NCI-H187 treated with DMSO at 0.1 percent for 48 hours (cell line): ENCODE results near the gene INPP4A.

ENCODE experiments used
- DNase-seq: peaks from one replicate; lab custom pipeline; 2025; lab: John Stamatoyannopoulos, UW

Gene INPP4A

DNA sequence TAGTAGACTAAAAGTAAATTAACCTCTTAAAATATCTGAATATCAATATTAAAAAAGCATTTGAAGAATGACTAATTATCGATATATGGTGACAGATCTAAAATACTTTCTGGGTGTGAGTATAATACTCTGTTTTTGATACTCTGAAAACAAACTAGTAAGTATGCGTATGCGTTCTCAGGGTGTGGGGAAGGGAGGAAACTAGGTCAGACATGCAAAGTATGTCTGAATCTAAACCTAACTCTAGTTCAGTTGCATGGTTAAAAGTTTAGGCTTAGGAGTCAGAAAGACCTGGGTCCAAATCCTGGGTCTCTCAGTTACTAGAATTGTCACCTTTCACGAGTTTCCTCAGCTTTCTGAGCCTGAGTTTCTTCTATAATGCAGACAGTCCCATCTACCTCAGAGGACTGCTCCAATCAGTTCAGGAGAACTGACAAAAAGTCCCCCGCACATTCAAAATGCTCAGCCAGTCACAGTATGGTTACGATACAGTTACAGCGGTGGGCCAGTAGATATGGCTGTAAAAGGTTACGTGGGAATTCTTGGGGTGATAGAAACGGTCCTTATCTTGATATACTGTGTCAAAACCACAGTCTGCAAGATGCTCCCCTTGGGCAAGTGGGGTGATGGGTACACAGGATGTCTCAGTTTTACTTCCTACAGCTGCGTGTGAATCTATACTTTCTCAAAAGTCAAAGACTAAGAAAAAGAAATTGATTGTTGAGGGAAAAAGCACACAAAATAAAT, 192.9 kb downstream of the INPP4A start:
- no peak for DNase-seq

DNA sequence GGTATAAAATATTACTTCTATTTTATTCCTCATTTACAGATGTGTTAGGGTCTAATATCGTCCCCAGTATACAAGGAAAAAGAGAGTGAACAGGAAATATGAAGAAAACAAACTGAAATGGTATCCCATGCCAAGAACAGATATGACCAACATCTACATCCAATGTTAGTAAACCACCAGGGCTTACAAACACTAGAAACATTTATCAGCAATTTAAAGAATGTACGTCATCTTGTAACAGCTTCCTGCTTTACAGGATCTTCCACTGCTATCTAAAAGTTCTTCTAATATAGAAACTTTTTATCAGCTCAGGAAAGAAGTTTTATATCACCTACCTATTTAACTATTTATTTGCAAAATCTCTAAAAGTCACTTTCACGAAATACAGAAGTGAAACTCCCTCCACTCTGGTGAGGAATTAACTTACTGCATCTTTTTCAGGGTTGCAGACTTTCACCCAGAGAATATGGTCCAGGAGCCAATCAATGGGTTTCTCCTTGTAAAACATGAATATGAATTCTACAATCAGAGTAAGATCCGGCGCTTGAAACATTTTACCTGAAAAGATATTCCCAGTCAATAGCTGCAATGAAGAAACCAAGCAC, 198.9 kb downstream of the INPP4A start:
- DNase-seq, result no peak
